Cerebellar cortex (tissue), 1 donor: Measurements from ENCODE around the gene FCHO1.
A peak's percentile ranks its signal among the peaks of the same experiment; 100 is the strongest.

ENCODE experiments used
- DNase-seq: peaks from one replicate; pipeline ENCODE4 v3.0.0-alpha.2; 2015; ENCODE audit warnings: low spot score

The FCHO1 gene

GRCh38 chr19:17751103-17751911, at the start of gene FCHO1:
TSS of gene FCHO1 (plus strand) at chr19:17751477. CDS start at chr19:17755165, 3,688 bp downstream.
- DNase-seq, result no peak

GRCh38 chr19:17703824-17704463, 47.3 kb upstream of the FCHO1 start:
- peak; percentile 43 for DNase-seq

GRCh38 chr19:17706750-17707181, 44.5 kb upstream of the FCHO1 start:
- peak; percentile 89 for DNase-seq

GRCh38 chr19:17711851-17712250, 39.4 kb upstream of the FCHO1 start:
- DNase-seq, result no peak

GRCh38 chr19:17716309-17716929, 34.9 kb upstream of the FCHO1 start:
- no peak for DNase-seq

- no peak for DNase-seq
Observed at GRCh38 chr19:17718550-17718946, 32.7 kb upstream of the FCHO1 start.

- DNase-seq, result peak; percentile 62
Observed at GRCh38 chr19:17718947-17719711, 32.1 kb upstream of the FCHO1 start, which contains the start of gene MAP1S. TSS of gene MAP1S (plus strand) at chr19:17719480. CDS start at chr19:17719503, 23 bp downstream.

- no peak for DNase-seq
Observed at GRCh38 chr19:17719730-17720400, 31.4 kb upstream of the FCHO1 start.

- no peak for DNase-seq
Observed at GRCh38 chr19:17720440-17720839, 30.8 kb upstream of the FCHO1 start.

GRCh38 chr19:17721111-17721628, 30.1 kb upstream of the FCHO1 start:
- DNase-seq, result no peak

GRCh38 chr19:17721821-17722220, 29.5 kb upstream of the FCHO1 start:
- no peak for DNase-seq

- DNase-seq, result no peak
Observed at GRCh38 chr19:17722655-17723240, 28.5 kb upstream of the FCHO1 start.

GRCh38 chr19:17724655-17725054, 26.6 kb upstream of the FCHO1 start:
- DNase-seq, result no peak

GRCh38 chr19:17725422-17726078, 25.7 kb upstream of the FCHO1 start:
- no peak for DNase-seq

GRCh38 chr19:17726136-17726741, 25.0 kb upstream of the FCHO1 start:
- DNase-seq, result no peak

- DNase-seq, result no peak
Observed at GRCh38 chr19:17726964-17727773, 24.1 kb upstream of the FCHO1 start.

GRCh38 chr19:17727843-17728242, 23.4 kb upstream of the FCHO1 start:
- no peak for DNase-seq

GRCh38 chr19:17733127-17733526, 18.1 kb upstream of the FCHO1 start:
- no peak for DNase-seq

GRCh38 chr19:17734146-17734545, 17.1 kb upstream of the FCHO1 start:
- no peak for DNase-seq
